NB4 (cell line): ENCODE data around the gene ZBTB33.

Experiments
- CTCF ChIP-seq: IDR thresholded peaks from one replicate; pipeline ENCODE4 v1.5.1; 2012; ENCODE audit warnings: low read depth, low read length
- MYC ChIP-seq: IDR thresholded peaks from 2 replicates; pipeline ENCODE4 v1.6.1; 2011; ENCODE audit warnings: low read depth, low read length
- POLR2A ChIP-seq: IDR thresholded peaks from 2 replicates; pipeline ENCODE4 v1.6.1; 2011; ENCODE audit warnings: mild to moderate bottlenecking; ENCODE audit not compliant: insufficient read length; ENCODE audit errors: extremely low read depth
- TF ChIP-seq, protein P1 (sequence below): IDR thresholded peaks from 2 replicates; pipeline ENCODE4 v1.6.1; 2011; ENCODE audit warnings: low read depth, low read length

DNA sequence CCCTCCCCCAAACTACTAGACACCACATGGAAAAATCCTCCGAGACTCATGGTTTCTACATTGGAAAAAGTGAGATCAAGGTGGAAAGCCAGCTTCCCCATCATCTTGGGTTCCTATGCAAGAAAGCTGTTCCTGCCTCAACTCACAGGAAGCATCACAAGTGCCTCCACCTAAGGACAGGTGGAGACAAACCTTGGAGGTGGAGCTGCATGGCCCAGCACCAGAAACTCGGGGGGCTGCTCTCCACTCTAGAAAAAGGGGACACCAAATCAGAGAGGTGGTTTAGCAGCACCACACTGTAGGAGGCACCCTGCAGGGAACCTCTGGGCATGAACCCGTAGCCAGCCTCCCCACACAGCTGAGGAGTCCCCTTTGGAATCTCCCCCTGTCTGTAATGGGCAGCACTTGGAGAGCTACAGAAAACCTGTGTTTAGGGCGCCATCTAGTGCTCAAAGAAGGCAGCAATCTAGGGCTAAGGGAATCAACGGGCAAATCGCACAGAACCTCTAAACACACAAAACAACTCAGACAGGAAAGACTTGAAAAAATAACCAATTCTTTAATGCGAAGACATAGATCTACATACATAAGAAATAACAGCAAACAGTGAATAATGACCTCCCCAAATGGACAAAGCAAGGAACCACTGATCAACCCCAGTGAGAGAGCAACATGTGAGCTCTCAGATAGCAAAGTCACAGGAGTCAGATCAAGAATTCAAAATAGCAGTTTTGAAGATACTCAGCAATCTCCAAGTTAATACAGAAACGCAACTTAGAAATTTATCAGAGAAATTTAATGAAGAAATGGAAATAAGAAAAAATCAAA lies 37.0 kb upstream of the ZBTB33 start:
- TF ChIP-seq CTCF (peak; percentile 74), POLR2A (no peak), MYC (no peak)
- TF ChIP-seq, protein P1, sequence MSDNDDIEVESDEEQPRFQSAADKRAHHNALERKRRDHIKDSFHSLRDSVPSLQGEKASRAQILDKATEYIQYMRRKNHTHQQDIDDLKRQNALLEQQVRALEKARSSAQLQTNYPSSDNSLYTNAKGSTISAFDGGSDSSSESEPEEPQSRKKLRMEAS, result no peak
